ENCODE results near the gene RBM19. TPM values are rescaled to one million over a fixed set of nuclear protein-coding genes. Genes with fewer than 3 reads are reported as not detected.

The RBM19 gene
- total and polyA plus RNA-seq, 10 donors, result 13.6 to 46.7 (median 34.5) TPM

- no peak overlapping the region for H3K4me3 ChIP-seq
- intact Hi-C loops (cut with DNase I; ENCODE audit: low total_unique reads), result no loop called here
- no peak overlapping the region for H3K27ac ChIP-seq
- DNase-seq, result no peak
- TF ChIP-seq POLR2A (IDR thresholded peaks at IDR 0.05) (no peak), CTCF (IDR thresholded peaks at IDR 0.05 in 8 of 11, conservative IDR thresholded peaks at IDR 0.05 in 3 of 11) (no peak), POLR2AphosphoS5 (IDR thresholded peaks at IDR 0.05) (no peak)
- H3K4me1 ChIP-seq, result no peaks in the 10 kb centered on the region
- H3K36me3 ChIP-seq, result peaks cover 0 to 98% (median 25%) of the 10 kb centered on the region in 6 donors
- no peaks in the 10 kb centered on the region for H3K27me3 ChIP-seq (replicated peaks in 1 of 7)
- WGBS, 5 donors, result 73 to 88% (median 79%) methylated on average over 10 of the region's 10 CpGs
- no peaks in the 10 kb centered on the region for H3K9me3 ChIP-seq
Measured at GRCh38 chr12:113845900-113846674, 120.0 kb downstream of the RBM19 start.

GRCh38 chr12:113844495-113845210 is 121.5 kb downstream of the RBM19 start:
- Histone ChIP-seq H3K27me3 (replicated peaks in 1 of 7) (no peaks in the 10 kb centered on the region), H3K4me3 (no peak overlapping the region), H3K9me3 (no peaks in the 10 kb centered on the region), H3K27ac (no peak overlapping the region), H3K36me3 (peaks cover 0 to 98% (median 25%) of the 10 kb centered on the region in 6 donors), H3K4me1 (no peaks in the 10 kb centered on the region)
- intact Hi-C loops (cut with DNase I; ENCODE audit: low total_unique reads), result no loop called here
- 90 to 94% (median 93%) methylated on average over 23 to 31 of the region's 31 CpGs for WGBS, 5 donors
- TF ChIP-seq POLR2AphosphoS5 (IDR thresholded peaks at IDR 0.05) (no peak), CTCF (IDR thresholded peaks at IDR 0.05 in 8 of 11, conservative IDR thresholded peaks at IDR 0.05 in 3 of 11) (no peak), POLR2A (IDR thresholded peaks at IDR 0.05) (no peak)
- no peak for DNase-seq

- Histone ChIP-seq H3K27ac (no peak overlapping the region), H3K36me3 (peaks cover 0 to 88% (median 23%) of the 10 kb centered on the region in 6 donors), H3K4me3 (no peak overlapping the region), H3K9me3 (no peaks in the 10 kb centered on the region), H3K27me3 (replicated peaks in 1 of 7) (no peaks in the 10 kb centered on the region), H3K4me1 (no peaks in the 10 kb centered on the region)
- no peak for DNase-seq
- no peak for TF ChIP-seq POLR2A (IDR thresholded peaks at IDR 0.05)
- no peak for TF ChIP-seq POLR2AphosphoS5 (IDR thresholded peaks at IDR 0.05)
- no peak for TF ChIP-seq CTCF (IDR thresholded peaks at IDR 0.05 in 8 of 11, conservative IDR thresholded peaks at IDR 0.05 in 3 of 11)
- intact Hi-C loops (cut with DNase I; ENCODE audit: low total_unique reads), result no loop called here
- WGBS, 5 donors, result 83 to 99% (median 94%) methylated on average over 4 of the region's 4 CpGs
Measured at GRCh38 chr12:113842699-113843098, 123.4 kb downstream of the RBM19 start.

GRCh38 chr12:113841786-113842185 is 124.3 kb downstream of the RBM19 start:
- intact Hi-C loops (cut with DNase I; ENCODE audit: low total_unique reads), result no loop called here
- H3K27me3 ChIP-seq (replicated peaks in 1 of 7), result no peaks in the 10 kb centered on the region
- peaks cover 0 to 83% (median 23%) of the 10 kb centered on the region in 6 donors for H3K36me3 ChIP-seq
- H3K27ac ChIP-seq, result no peak overlapping the region
- no peak for DNase-seq
- WGBS, 5 donors, result 89 to 96% (median 93%) methylated on average over 3 of the region's 3 CpGs
- H3K4me1 ChIP-seq, result no peaks in the 10 kb centered on the region
- H3K4me3 ChIP-seq, result no peak overlapping the region
- H3K9me3 ChIP-seq, result no peaks in the 10 kb centered on the region
- TF ChIP-seq CTCF (IDR thresholded peaks at IDR 0.05 in 8 of 11, conservative IDR thresholded peaks at IDR 0.05 in 3 of 11) (no peak), POLR2A (IDR thresholded peaks at IDR 0.05) (no peak), POLR2AphosphoS5 (IDR thresholded peaks at IDR 0.05) (no peak)
